Loucy (cell line): Measurements from ENCODE around the gene COLEC11.

ENCODE experiments used
- H2AFZ ChIP-seq: fragments of 200-600 bp; sonication (generic); 2 replicates; pipeline ENCODE4 v1.6.0; 2016; ENCODE audit warnings: antibody characterized with exemption, mild to moderate bottlenecking, low read length, moderate library complexity
- H3F3A ChIP-seq: fragments of 200-600 bp; 2 replicates; pipeline ENCODE4 v1.6.0; 2016; ENCODE audit warnings: antibody characterized with exemption, low read depth, mild to moderate bottlenecking
- H3K27me3 ChIP-seq: fragments of 200-600 bp; sonication (generic); 2 replicates; pipeline ENCODE4 v1.6.1; 2014; ENCODE audit warnings: low read length, mild to moderate bottlenecking; ENCODE audit not compliant: insufficient read depth, poor library complexity, severe bottlenecking
- H3K36me3 ChIP-seq: fragments of 200-600 bp; sonication (generic); 2 replicates; pipeline ENCODE4 v1.6.1; 2016; ENCODE audit warnings: low read length; ENCODE audit not compliant: insufficient read depth
- H3K4me1 ChIP-seq: fragments of 200-600 bp; sonication (generic); 2 replicates; pipeline ENCODE4 v1.5.1; 2014; ENCODE audit warnings: low read length, mild to moderate bottlenecking; ENCODE audit not compliant: insufficient read depth, poor library complexity, severe bottlenecking
- H3K4me2 ChIP-seq: fragments of 200-600 bp; sonication (generic); 2 replicates; pipeline ENCODE4 v1.6.0; 2014; ENCODE audit warnings: antibody characterized with exemption, low read length, low read depth, mild to moderate bottlenecking; ENCODE audit not compliant: poor library complexity, severe bottlenecking
- H3K4me3 ChIP-seq: fragments of 200-600 bp; sonication (generic); 2 replicates; pipeline ENCODE4 v1.5.1; 2014; ENCODE audit warnings: low read length, mild to moderate bottlenecking, mixed read lengths; ENCODE audit not compliant: poor library complexity, severe bottlenecking
- H3K79me2 ChIP-seq: fragments of 200-600 bp; sonication (generic); 2 replicates; pipeline ENCODE4 v1.6.1; 2014; ENCODE audit warnings: low read length; ENCODE audit not compliant: insufficient read depth
- H3K9ac ChIP-seq: fragments of 200-600 bp; sonication (generic); 2 replicates; pipeline ENCODE4 v1.6.0; 2014; ENCODE audit warnings: mild to moderate bottlenecking, low read depth, low read length, moderate library complexity; ENCODE audit not compliant: poor library complexity, severe bottlenecking
- H3K9me2 ChIP-seq: fragments of 200-600 bp; sonication (generic); replicated peaks from 2 replicates; pipeline ENCODE4 v1.6.1; 2016; ENCODE audit warnings: low read depth, low read length, mixed read lengths
- H3K9me3 ChIP-seq: fragments of 200-600 bp; sonication (generic); 2 replicates; pipeline ENCODE4 v1.6.1; 2014; ENCODE audit warnings: mild to moderate bottlenecking, antibody characterized with exemption, low read length, low read depth; ENCODE audit not compliant: insufficient read depth
- H4K20me1 ChIP-seq: fragments of 200-600 bp; sonication (generic); 2 replicates; pipeline ENCODE4 v1.6.0; 2014; ENCODE audit warnings: antibody characterized with exemption, low read length, mild to moderate bottlenecking; ENCODE audit not compliant: insufficient read depth, poor library complexity, severe bottlenecking
- EZH2phosphoT487 ChIP-seq: fragments of 200-600 bp; IDR thresholded peaks from 2 replicates; pipeline ENCODE4 v1.6.1; 2018; ENCODE audit warnings: antibody characterized with exemption, mild to moderate bottlenecking, moderate library complexity, borderline replicate concordance
- TF ChIP-seq, protein P1 (sequence below): fragments of 200-600 bp; sonication (generic); conservative IDR thresholded peaks from 2 replicates; pipeline ENCODE4 v1.5.1; 2014; ENCODE audit warnings: mild to moderate bottlenecking, antibody characterized with exemption, low read length

COLEC11 gene

GRCh38 chr2:3631161-3631850 lies 36.4 kb downstream of the COLEC11 start:
- no peaks in the 10 kb centered on the region for H3F3A ChIP-seq
- no peak overlapping the region for H3K9ac ChIP-seq
- H3K4me1 ChIP-seq = no peaks in the 10 kb centered on the region
- no peak overlapping the region for H3K4me3 ChIP-seq
- H3K9me3 ChIP-seq = no peaks in the 10 kb centered on the region
- no peaks in the 10 kb centered on the region for H3K79me2 ChIP-seq
- H3K4me2 ChIP-seq = no peak overlapping the region
- H3K27me3 ChIP-seq = no peaks in the 10 kb centered on the region
- H3K9me2 ChIP-seq = no peaks in the 10 kb centered on the region
- H2AFZ ChIP-seq = no peak overlapping the region
- no peaks in the 10 kb centered on the region for H4K20me1 ChIP-seq
- no peak for TF ChIP-seq EZH2phosphoT487
- TF ChIP-seq, protein P1, sequence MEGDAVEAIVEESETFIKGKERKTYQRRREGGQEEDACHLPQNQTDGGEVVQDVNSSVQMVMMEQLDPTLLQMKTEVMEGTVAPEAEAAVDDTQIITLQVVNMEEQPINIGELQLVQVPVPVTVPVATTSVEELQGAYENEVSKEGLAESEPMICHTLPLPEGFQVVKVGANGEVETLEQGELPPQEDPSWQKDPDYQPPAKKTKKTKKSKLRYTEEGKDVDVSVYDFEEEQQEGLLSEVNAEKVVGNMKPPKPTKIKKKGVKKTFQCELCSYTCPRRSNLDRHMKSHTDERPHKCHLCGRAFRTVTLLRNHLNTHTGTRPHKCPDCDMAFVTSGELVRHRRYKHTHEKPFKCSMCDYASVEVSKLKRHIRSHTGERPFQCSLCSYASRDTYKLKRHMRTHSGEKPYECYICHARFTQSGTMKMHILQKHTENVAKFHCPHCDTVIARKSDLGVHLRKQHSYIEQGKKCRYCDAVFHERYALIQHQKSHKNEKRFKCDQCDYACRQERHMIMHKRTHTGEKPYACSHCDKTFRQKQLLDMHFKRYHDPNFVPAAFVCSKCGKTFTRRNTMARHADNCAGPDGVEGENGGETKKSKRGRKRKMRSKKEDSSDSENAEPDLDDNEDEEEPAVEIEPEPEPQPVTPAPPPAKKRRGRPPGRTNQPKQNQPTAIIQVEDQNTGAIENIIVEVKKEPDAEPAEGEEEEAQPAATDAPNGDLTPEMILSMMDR = no peak
- no peaks in the 10 kb centered on the region for H3K36me3 ChIP-seq

GRCh38 chr2:3631851-3632659 lies 37.1 kb downstream of the COLEC11 start:
- Histone ChIP-seq H4K20me1 (no peaks in the 10 kb centered on the region), H3K4me3 (no peak overlapping the region), H3K79me2 (no peaks in the 10 kb centered on the region), H3K36me3 (no peaks in the 10 kb centered on the region), H3F3A (no peaks in the 10 kb centered on the region), H3K4me1 (no peaks in the 10 kb centered on the region), H3K9ac (no peak overlapping the region), H2AFZ (no peak overlapping the region), H3K4me2 (no peak overlapping the region), H3K9me3 (no peaks in the 10 kb centered on the region), H3K9me2 (no peaks in the 10 kb centered on the region), H3K27me3 (no peaks in the 10 kb centered on the region)
- TF ChIP-seq, protein P1 = no peak
- TF ChIP-seq EZH2phosphoT487 = no peak

DNA sequence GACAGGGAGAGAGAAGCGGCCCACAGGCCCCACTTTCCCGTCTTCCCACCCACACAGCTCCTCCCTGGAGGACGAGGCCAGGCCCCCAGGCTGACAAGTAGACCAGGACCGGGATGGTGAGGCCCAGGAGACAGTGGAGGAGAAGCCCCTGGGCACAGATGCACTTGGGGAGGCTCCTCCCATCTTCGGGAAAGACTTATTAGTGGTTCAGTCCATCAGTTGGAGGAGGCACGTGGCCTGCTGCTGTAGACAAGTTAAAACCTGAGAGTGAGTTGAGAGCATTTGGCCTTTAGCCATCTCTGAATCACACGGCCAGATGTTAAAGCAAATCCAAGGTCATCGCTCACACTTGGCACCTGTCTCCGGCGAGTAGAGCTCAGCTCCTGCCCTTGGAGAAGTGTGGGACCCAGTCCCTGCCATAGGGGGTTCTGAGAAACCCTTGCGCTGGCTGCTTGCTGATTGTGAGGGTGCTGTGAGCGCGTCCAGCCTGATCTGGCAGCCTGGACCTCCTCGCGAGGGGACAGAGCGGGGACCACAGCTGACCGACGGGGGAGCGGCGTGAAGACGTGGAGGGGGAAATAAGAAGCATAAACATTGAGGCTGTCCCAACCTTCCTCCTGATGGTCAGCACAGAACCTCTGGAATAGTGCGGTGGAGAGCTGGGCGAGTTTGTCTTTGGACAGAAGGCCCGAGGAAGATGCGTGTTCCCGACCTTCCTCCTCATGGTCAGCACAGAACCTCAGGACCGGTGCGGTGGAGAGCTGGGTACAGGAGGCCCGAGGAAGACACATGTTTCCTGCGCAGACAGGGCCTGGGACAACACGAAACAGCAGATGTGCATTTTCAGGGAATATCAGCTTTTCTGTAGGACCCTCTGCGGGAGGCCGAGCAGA lies 38.4 kb downstream of the COLEC11 start:
- TF ChIP-seq EZH2phosphoT487 = no peak
- TF ChIP-seq, protein P1 = no peak
- Histone ChIP-seq H3K9me2 (no peaks in the 10 kb centered on the region), H3K9me3 (no peaks in the 10 kb centered on the region), H3F3A (no peaks in the 10 kb centered on the region), H3K4me2 (no peak overlapping the region), H3K79me2 (no peaks in the 10 kb centered on the region), H3K9ac (no peak overlapping the region), H3K4me1 (no peaks in the 10 kb centered on the region), H3K36me3 (no peaks in the 10 kb centered on the region), H3K4me3 (no peak overlapping the region), H2AFZ (no peak overlapping the region), H3K27me3 (no peaks in the 10 kb centered on the region), H4K20me1 (no peaks in the 10 kb centered on the region)
